ENCODE measurements around the gene IRX2.

The IRX2 gene

GRCh38 chr5:2755681-2756171 is 4.2 kb upstream of the IRX2 start:
- no peak overlapping the region for H3K4me2 ChIP-seq (ENCODE audit: low read depth, low read length)
- no peak for DNase-seq
- H3K4me3 ChIP-seq (ENCODE audit: low read length): no peak overlapping the region
- no peaks in the 10 kb centered on the region for H3K36me3 ChIP-seq (replicated peaks; ENCODE audit: insufficient read depth, low read length)
- no peak for TF ChIP-seq EZH2phosphoT487 (IDR thresholded peaks at IDR 0.05; ENCODE audit: low read length)
- TF ChIP-seq CTCF (IDR thresholded peaks at IDR 0.05; ENCODE audit: low read length): no peak
- no peak for TF ChIP-seq EZH2 (optimal IDR thresholded peaks at IDR 0.05; ENCODE audit: low read depth, low read length)
- no peaks in the 10 kb centered on the region for H3K9me2 ChIP-seq (replicated peaks; ENCODE audit: insufficient read depth, low read length)
- H3K27ac ChIP-seq (ENCODE audit: low read length): no peak overlapping the region
- no peaks in the 10 kb centered on the region for H3K27me3 ChIP-seq (replicated peaks; ENCODE audit: insufficient read depth, low read length)
- peaks cover 5% of the 10 kb centered on the region for H3F3A ChIP-seq (ENCODE audit: insufficient read depth, low read length)
- H3K9ac ChIP-seq (ENCODE audit: low read length): no peak overlapping the region
- H3K9me3 ChIP-seq (replicated peaks; ENCODE audit: insufficient read depth, low read length): 0 out of 2 replicates have a peak, but pooled peaks cover 2% of the 10 kb centered on the region
- no peaks in the 10 kb centered on the region for H4K20me1 ChIP-seq (ENCODE audit: insufficient read depth, low read length)
- peaks cover 5% of the 10 kb centered on the region for H3K4me1 ChIP-seq (ENCODE audit: low read length)
- H3K79me2 ChIP-seq (ENCODE audit: low read length): no peaks in the 10 kb centered on the region
- no peak overlapping the region for H2AFZ ChIP-seq (ENCODE audit: low read length)

- H3K9me2 ChIP-seq (replicated peaks; ENCODE audit: insufficient read depth, low read length): no peaks in the 10 kb centered on the region
- H3K4me3 ChIP-seq (ENCODE audit: low read length): no peak overlapping the region
- no peaks in the 10 kb centered on the region for H3K36me3 ChIP-seq (replicated peaks; ENCODE audit: insufficient read depth, low read length)
- H3K4me2 ChIP-seq (ENCODE audit: low read depth, low read length): no peak overlapping the region
- H2AFZ ChIP-seq (ENCODE audit: low read length): no peak overlapping the region
- H3K4me1 ChIP-seq (ENCODE audit: low read length): no peaks in the 10 kb centered on the region
- no peak for DNase-seq
- H3K27ac ChIP-seq (ENCODE audit: low read length): no peak overlapping the region
- no peaks in the 10 kb centered on the region for H4K20me1 ChIP-seq (ENCODE audit: insufficient read depth, low read length)
- H3K27me3 ChIP-seq (replicated peaks; ENCODE audit: insufficient read depth, low read length): no peaks in the 10 kb centered on the region
- TF ChIP-seq CTCF (IDR thresholded peaks at IDR 0.05; ENCODE audit: low read length): no peak
- TF ChIP-seq EZH2phosphoT487 (IDR thresholded peaks at IDR 0.05; ENCODE audit: low read length): no peak
- no peak for TF ChIP-seq EZH2 (optimal IDR thresholded peaks at IDR 0.05; ENCODE audit: low read depth, low read length)
- H3F3A ChIP-seq (ENCODE audit: insufficient read depth, low read length): no peaks in the 10 kb centered on the region
- 0 out of 2 replicates have a peak, but pooled peaks cover 2% of the 10 kb centered on the region for H3K9me3 ChIP-seq (replicated peaks; ENCODE audit: insufficient read depth, low read length)
- H3K79me2 ChIP-seq (ENCODE audit: low read length): no peaks in the 10 kb centered on the region
- H3K9ac ChIP-seq (ENCODE audit: low read length): no peak overlapping the region
Observed at GRCh38 chr5:2755076-2755680, 3.7 kb upstream of the IRX2 start.

- no peaks in the 10 kb centered on the region for H3K36me3 ChIP-seq (replicated peaks; ENCODE audit: insufficient read depth, low read length)
- H3K4me1 ChIP-seq (ENCODE audit: low read length): no peaks in the 10 kb centered on the region
- H3F3A ChIP-seq (ENCODE audit: insufficient read depth, low read length): no peaks in the 10 kb centered on the region
- TF ChIP-seq EZH2phosphoT487 (IDR thresholded peaks at IDR 0.05; ENCODE audit: low read length): no peak
- TF ChIP-seq CTCF (IDR thresholded peaks at IDR 0.05; ENCODE audit: low read length): no peak
- no peak for TF ChIP-seq EZH2 (optimal IDR thresholded peaks at IDR 0.05; ENCODE audit: low read depth, low read length)
- no peak overlapping the region for H3K27ac ChIP-seq (ENCODE audit: low read length)
- no peaks in the 10 kb centered on the region for H3K27me3 ChIP-seq (replicated peaks; ENCODE audit: insufficient read depth, low read length)
- no peaks in the 10 kb centered on the region for H4K20me1 ChIP-seq (ENCODE audit: insufficient read depth, low read length)
- H2AFZ ChIP-seq (ENCODE audit: low read length): no peak overlapping the region
- no peak overlapping the region for H3K9ac ChIP-seq (ENCODE audit: low read length)
- no peak for DNase-seq
- H3K4me3 ChIP-seq (ENCODE audit: low read length): no peak overlapping the region
- H3K9me3 ChIP-seq (replicated peaks; ENCODE audit: insufficient read depth, low read length): 0 out of 2 replicates have a peak, but pooled peaks cover 2% of the 10 kb centered on the region
- no peaks in the 10 kb centered on the region for H3K9me2 ChIP-seq (replicated peaks; ENCODE audit: insufficient read depth, low read length)
- H3K79me2 ChIP-seq (ENCODE audit: low read length): no peaks in the 10 kb centered on the region
- H3K4me2 ChIP-seq (ENCODE audit: low read depth, low read length): no peak overlapping the region
Observed at GRCh38 chr5:2754581-2755075, 3.2 kb upstream of the IRX2 start.
